OCI-LY7 (cell line): ENCODE results near the gene GPS1.

Experiments used
- CTCF ChIP-seq: fragments of 200-600 bp; sonication (generic); conservative IDR thresholded peaks from 2 replicates; pipeline ENCODE4 v1.5.1; 2014; ENCODE audit warnings: mild to moderate bottlenecking, antibody characterized with exemption, low read length, moderate library complexity, mixed read lengths
- EZH2phosphoT487 ChIP-seq: fragments of 200-600 bp; sonication (generic); IDR thresholded peaks from 2 replicates; pipeline ENCODE4 v1.6.1; 2018; ENCODE audit warnings: low read depth, borderline replicate concordance, mild to moderate bottlenecking, mixed run types, antibody characterized with exemption, low read length, moderate library complexity, mixed read lengths

- no peak for TF ChIP-seq CTCF
- no peak for TF ChIP-seq EZH2phosphoT487
These were observed 33.3 kb upstream of the GPS1 start for GRCh38 chr17:82018152-82018988.
